Measurements from ENCODE around the gene SERF2. TPM values are rescaled to one million over a fixed set of nuclear protein-coding genes. Genes with fewer than 3 reads are reported as not detected.

SERF2 gene
- polyA plus RNA-seq, 3 donors = 1,511 to 3,135 (median 2,483) TPM

DNA sequence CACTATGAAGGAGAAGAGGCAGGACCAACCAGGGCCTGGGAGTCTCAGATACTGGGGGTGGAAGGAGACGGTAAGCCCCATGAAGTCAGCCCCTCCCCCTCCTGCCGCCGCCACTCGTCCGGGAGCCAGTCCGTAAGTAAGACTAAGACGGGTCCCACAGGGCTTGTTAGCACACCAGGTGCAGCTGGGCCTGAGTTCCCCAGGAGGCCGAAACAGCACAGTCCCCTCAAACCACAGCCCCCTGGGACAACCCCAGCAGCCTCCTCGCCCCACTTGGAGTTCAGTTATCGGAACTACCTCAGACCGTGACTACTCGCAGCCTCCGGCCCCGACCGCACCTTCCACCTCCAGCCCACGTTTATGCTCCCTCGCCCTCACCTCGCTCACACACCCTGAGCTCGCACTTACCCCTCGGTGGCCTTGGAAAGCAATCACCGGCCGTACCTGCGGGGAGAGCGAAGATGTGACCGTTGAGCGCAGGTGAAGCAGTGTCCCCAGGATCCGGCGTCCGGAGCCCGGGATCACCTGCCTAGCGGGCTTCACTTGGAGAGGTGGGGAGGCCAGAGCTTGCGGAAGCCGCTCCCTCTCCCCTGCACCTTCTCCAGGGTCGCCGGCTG lies 15.9 kb upstream of the SERF2 start:
- H3K9me3 ChIP-seq (replicated peaks in 1 of 2; ENCODE audit: control insufficient read depth in 1 of 2, insufficient read depth in 1 of 2, low read length in 2 of 2) = no peaks in the 10 kb centered on the region
- peak overlapping the region; percentile 93 to 94 for H3K4me3 Mint-ChIP-seq
- DNase-seq = peak in 1 of 3 donors; percentile 19
- intact Hi-C loops (cut with micrococcal nuclease) = no loop called here
- H3K36me3 ChIP-seq (replicated peaks in 1 of 2; ENCODE audit: control insufficient read depth in 1 of 2, insufficient read depth in 2 of 2, low read length in 2 of 2) = peaks cover 11 to 29% of the 10 kb centered on the region in 2 donors
- peak overlapping the region; percentile 89 for H2AFZ ChIP-seq (ENCODE audit: insufficient read depth, low read depth, low read length, poor library complexity, severe bottlenecking)
- H3K27me3 ChIP-seq (ENCODE audit: control insufficient read depth in 2 of 2, insufficient read depth in 2 of 2, low read length in 2 of 2) = no peaks in the 10 kb centered on the region
- H3K9me3 Mint-ChIP-seq = no peaks in the 10 kb centered on the region
- H3K9ac ChIP-seq (ENCODE audit: insufficient read depth, low read length, poor library complexity, severe bottlenecking) = peak overlapping the region; percentile 70
- TF ChIP-seq CTCF (IDR thresholded peaks at IDR 0.05) = no peak
- H3K4me1 Mint-ChIP-seq = peaks cover 26% of the 10 kb centered on the region
- H3K79me2 ChIP-seq (ENCODE audit: insufficient read depth, low read length) = no peaks in the 10 kb centered on the region
- H3K27me3 Mint-ChIP-seq (ENCODE audit: low read depth in 3 of 3) = peaks cover 0 to 3% (median 2%) of the 10 kb centered on the region in 3 donors
- H3K4me2 ChIP-seq (replicated peaks; ENCODE audit: extremely low read depth, low read length, poor library complexity, severe bottlenecking) = peak overlapping the region; percentile 77
- WGBS (ENCODE audit: insufficient coverage) = 69% methylated on average over 24 of the region's 35 CpGs
- peak overlapping the region in 1 of 2 donors; percentile 75 for H3K27ac ChIP-seq (ENCODE audit: low read depth in 1 of 2, low read length in 2 of 2)
- peak overlapping the region; percentile 56 to 97 (median 94) for H3K4me3 ChIP-seq (replicated peaks in 1 of 3; ENCODE audit: low read depth in 2 of 3, low read length in 3 of 3)
- peaks cover 5% of the 10 kb centered on the region for H4K20me1 ChIP-seq (ENCODE audit: insufficient read depth, low read length)
- peaks cover 19 to 28% of the 10 kb centered on the region in 2 donors for H3K4me1 ChIP-seq (ENCODE audit: control insufficient read depth in 1 of 2, insufficient read depth in 2 of 2, low read length in 2 of 2)
- peak overlapping the region in 2 of 7 donors; percentile 20 to 94 for H3K27ac Mint-ChIP-seq
- H3K36me3 Mint-ChIP-seq = peaks cover 14 to 23% of the 10 kb centered on the region in 2 donors

- H3K36me3 Mint-ChIP-seq = peaks cover 10 to 18% of the 10 kb centered on the region in 2 donors
- no peaks in the 10 kb centered on the region for H3K27me3 ChIP-seq (ENCODE audit: control insufficient read depth in 2 of 2, insufficient read depth in 2 of 2, low read length in 2 of 2)
- H3K4me3 ChIP-seq (replicated peaks in 1 of 3; ENCODE audit: low read depth in 2 of 3, low read length in 3 of 3) = peak within 1 kb of the TSS; percentile 56 to 97 (median 94)
- H3K9me3 Mint-ChIP-seq = no peaks in the 10 kb centered on the region
- H3K4me1 ChIP-seq (ENCODE audit: control insufficient read depth in 1 of 2, insufficient read depth in 2 of 2, low read length in 2 of 2) = peaks cover 15 to 22% of the 10 kb centered on the region in 2 donors
- DNase-seq = peak; percentile 52 to 67 (median 59)
- H3K9me3 ChIP-seq (replicated peaks in 1 of 2; ENCODE audit: control insufficient read depth in 1 of 2, insufficient read depth in 1 of 2, low read length in 2 of 2) = no peaks in the 10 kb centered on the region
- peaks cover 0 to 3% (median 2%) of the 10 kb centered on the region in 3 donors for H3K27me3 Mint-ChIP-seq (ENCODE audit: low read depth in 3 of 3)
- WGBS (ENCODE audit: insufficient coverage) = 3% methylated on average over 33 of the region's 41 CpGs
- intact Hi-C loops (cut with micrococcal nuclease) = no loop called here
- H3K27ac Mint-ChIP-seq = peak within 1 kb of the TSS; percentile 84 to 95 (median 92)
- H4K20me1 ChIP-seq (ENCODE audit: insufficient read depth, low read length) = peaks cover 3% of the 10 kb centered on the region
- H3K27ac ChIP-seq (ENCODE audit: low read depth in 1 of 2, low read length in 2 of 2) = peak within 1 kb of the TSS; percentile 75 to 85
- H3K4me3 Mint-ChIP-seq = peak within 1 kb of the TSS; percentile 93 to 94
- H3K36me3 ChIP-seq (replicated peaks in 1 of 2; ENCODE audit: control insufficient read depth in 1 of 2, insufficient read depth in 2 of 2, low read length in 2 of 2) = peaks cover 6 to 23% of the 10 kb centered on the region in 2 donors
- peak within 1 kb of the TSS; percentile 77 for H3K4me2 ChIP-seq (replicated peaks; ENCODE audit: extremely low read depth, low read length, poor library complexity, severe bottlenecking)
- H3K9ac ChIP-seq (ENCODE audit: insufficient read depth, low read length, poor library complexity, severe bottlenecking) = peak within 1 kb of the TSS; percentile 70
- no peak for TF ChIP-seq CTCF (IDR thresholded peaks at IDR 0.05)
- H3K4me1 Mint-ChIP-seq = peaks cover 23% of the 10 kb centered on the region
- no peaks in the 10 kb centered on the region for H3K79me2 ChIP-seq (ENCODE audit: insufficient read depth, low read length)
- H2AFZ ChIP-seq (ENCODE audit: insufficient read depth, low read depth, low read length, poor library complexity, severe bottlenecking) = peak within 1 kb of the TSS; percentile 89
Measured at GRCh38 chr15:43776718-43777266, 15.3 kb upstream of the SERF2 start, which contains the start of gene ELL3. Gene ELL3, minus strand, starts transcription at chr15:43776966. Its CDS starts 65 bp downstream, at chr15:43776901.
